Memory B cell (primary cell): Measurements from ENCODE around the gene LRRD1.
"Not testable (repeated sequence)": the region's sequence is repeated elsewhere in the genome, so short reads cannot be mapped to it uniquely, and the experiment has no call there.

ENCODE experiments used
- ATAC-seq: fragments of 150-1000 bp; cut with Tn5 transposase; 2 replicates; pipeline ENCODE4 v1.10.0; 2021; ENCODE audit warnings: low read depth, mild to moderate bottlenecking, moderate library complexity
- DNase-seq, 2 donors: peaks; one replicate each; pipeline ENCODE4 v3.0.0; 2022; ENCODE audit warnings: low spot score in 2 of 2
- H3K27ac Mint-ChIP-seq: one replicate; pipeline ENCODE4 v1.8.0; 2022; ENCODE audit warnings: mild to moderate bottlenecking, moderate library complexity, mixed read lengths
- H3K27me3 Mint-ChIP-seq: one replicate; pipeline ENCODE4 v1.8.0; 2022; ENCODE audit warnings: mixed read lengths
- H3K36me3 Mint-ChIP-seq: one replicate; pipeline ENCODE4 v1.8.0; 2022; ENCODE audit warnings: mild to moderate bottlenecking, mixed read lengths
- H3K4me1 Mint-ChIP-seq: one replicate; pipeline ENCODE4 v1.8.0; 2022; ENCODE audit warnings: mixed read lengths
- H3K4me3 Mint-ChIP-seq: one replicate; pipeline ENCODE4 v1.8.0; 2022; ENCODE audit warnings: mild to moderate bottlenecking, moderate library complexity, mixed read lengths
- H3K9me3 Mint-ChIP-seq: one replicate; pipeline ENCODE4 v1.8.0; 2022; ENCODE audit warnings: mixed read lengths

Gene LRRD1

DNA sequence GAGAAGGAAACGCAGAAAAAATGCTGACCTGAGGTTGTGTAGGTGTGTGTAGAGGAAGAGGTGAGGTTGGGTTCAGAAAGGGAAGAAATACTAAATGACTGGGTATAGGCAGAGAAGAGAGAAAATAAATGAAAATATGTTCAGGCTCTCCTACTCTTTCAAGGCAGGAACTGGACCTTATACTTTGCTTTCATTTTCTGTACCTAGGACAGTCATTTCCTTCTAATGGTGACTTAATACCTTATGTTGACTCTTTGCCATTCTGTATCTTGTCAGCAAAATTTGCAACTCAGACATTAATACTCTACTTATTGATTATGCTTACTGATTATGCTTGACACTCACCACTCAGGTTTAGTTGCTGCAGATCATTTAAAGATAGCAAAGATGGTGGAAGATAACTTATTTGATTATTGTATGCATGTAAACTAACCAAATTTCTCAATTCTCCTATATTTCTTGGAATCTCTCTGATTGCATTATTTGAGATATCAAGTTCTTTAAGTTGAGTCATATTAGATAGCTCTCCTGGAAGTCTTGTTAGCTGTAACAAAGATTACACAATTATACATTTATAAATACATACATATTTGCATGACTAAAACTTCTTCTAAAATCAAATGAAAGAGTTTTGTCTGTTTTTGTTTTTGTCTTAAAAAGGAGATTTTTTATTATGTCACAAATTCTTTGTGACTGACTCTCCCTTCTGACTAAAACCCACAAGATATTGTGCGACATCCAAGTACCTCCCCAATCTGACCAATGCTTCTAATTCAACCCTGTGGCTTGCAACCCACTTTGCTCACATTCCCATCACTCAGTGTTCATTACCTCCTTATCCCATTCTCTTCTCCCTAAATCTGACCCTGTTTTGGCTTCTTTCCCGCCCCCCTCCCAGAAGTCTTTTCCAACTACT is 20.0 kb downstream of the LRRD1 start:
- ATAC-seq (no peak), DNase-seq (no peak)
- Mint-ChIP-seq H3K4me3 (no peak overlapping the region), H3K4me1 (peaks cover 2% of the 10 kb centered on the region), H3K27ac (no peak overlapping the region), H3K9me3 (no peaks in the 10 kb centered on the region), H3K36me3 (no peaks in the 10 kb centered on the region), H3K27me3 (peaks cover 9% of the 10 kb centered on the region)

DNA sequence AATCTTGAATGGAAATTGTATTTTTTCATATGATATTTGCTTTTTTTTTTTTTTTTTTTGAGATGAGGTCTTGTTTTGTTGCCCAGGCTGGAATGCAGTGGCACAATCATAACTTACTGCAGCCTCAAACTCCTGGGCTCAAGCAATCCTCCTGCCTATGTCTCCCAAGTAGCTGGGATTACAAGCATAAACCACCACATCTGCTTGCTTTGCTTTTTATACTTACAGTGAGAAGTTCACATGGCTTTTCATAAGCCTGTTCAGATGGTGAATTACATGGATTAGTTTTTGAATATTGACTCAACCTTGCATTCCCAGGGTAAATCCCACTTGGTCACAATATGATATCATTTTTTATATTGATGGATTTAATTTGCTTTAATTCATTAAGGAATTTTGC is 22.0 kb downstream of the LRRD1 start:
- peaks cover 2% of the 10 kb centered on the region for H3K4me1 Mint-ChIP-seq

DNA sequence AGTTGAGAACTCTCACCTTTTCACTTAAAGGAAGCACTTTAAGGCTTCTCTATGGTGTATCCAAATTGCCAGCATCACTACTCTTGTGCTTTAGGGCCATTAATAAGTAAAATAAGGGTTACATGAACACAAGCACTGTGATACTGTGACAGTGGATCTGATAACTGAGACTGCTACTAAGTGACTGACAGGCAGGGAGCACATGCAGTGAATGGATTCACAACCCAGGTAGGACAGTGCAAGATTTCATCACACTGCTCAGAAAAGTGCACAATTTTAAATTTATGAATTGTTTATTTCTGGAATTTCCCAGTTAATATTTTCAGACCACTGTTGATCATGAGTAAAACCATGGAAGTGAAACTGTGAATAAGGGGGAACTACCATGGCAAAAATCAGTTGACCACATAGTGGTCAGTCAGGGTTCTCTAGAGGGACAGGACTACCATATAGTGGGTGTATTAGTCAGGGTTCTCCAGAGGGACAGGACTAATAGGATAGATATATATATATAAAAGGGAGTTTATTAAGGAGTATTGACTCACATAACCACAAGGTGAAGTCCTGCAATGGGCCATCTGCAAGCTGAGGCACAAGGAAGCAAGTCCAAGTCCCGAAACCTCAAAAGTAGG is 23.7 kb downstream of the LRRD1 start:
- Mint-ChIP-seq H3K4me1 (peaks cover 2% of the 10 kb centered on the region), H3K27me3 (peaks cover 6% of the 10 kb centered on the region), H3K4me3 (no peak overlapping the region), H3K9me3 (no peaks in the 10 kb centered on the region), H3K27ac (no peak overlapping the region), H3K36me3 (no peaks in the 10 kb centered on the region)
- DNase-seq = no peak
- ATAC-seq = no peak

More for the DNA sequence above, 22.0 kb downstream of the LRRD1 start:
- Mint-ChIP-seq H3K4me3 (no peak overlapping the region), H3K27ac (no peak overlapping the region), H3K36me3 (no peaks in the 10 kb centered on the region), H3K27me3 (peaks cover 9% of the 10 kb centered on the region), H3K9me3 (no peaks in the 10 kb centered on the region)
- ATAC-seq = no peak
- DNase-seq = no peak

DNA sequence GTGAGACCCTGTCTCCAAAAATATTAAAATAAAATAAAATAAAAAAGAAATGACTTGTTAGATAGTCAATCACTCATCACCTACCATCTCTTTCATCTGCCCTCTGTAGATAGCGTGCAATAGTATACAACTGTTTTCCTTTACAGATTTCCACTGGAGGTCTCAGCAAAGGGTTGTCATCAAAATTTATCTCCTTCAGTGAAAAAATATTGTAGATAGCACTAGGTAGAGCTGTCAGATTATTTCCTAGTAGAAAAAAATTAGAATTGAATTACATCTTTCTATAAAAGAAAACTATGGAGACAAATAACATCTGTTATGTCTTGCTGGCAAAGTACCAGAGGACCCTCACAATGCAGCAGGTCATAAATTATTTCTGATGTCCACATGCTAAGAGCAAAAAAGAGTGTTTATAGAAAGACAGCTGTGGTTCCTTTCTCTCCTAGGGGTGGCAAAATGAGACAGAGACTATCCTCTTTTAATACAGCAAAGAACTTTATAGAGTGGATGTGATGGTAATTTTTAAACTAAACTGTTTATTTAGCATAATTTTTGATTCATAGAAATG is 28.4 kb downstream of the LRRD1 start:
- Mint-ChIP-seq H3K36me3 (no peaks in the 10 kb centered on the region), H3K4me1 (no peaks in the 10 kb centered on the region), H3K27me3 (peaks cover 4% of the 10 kb centered on the region), H3K9me3 (no peaks in the 10 kb centered on the region), H3K27ac (no peak overlapping the region), H3K4me3 (no peak overlapping the region)
- DNase-seq = no peak
- ATAC-seq = no peak

DNA sequence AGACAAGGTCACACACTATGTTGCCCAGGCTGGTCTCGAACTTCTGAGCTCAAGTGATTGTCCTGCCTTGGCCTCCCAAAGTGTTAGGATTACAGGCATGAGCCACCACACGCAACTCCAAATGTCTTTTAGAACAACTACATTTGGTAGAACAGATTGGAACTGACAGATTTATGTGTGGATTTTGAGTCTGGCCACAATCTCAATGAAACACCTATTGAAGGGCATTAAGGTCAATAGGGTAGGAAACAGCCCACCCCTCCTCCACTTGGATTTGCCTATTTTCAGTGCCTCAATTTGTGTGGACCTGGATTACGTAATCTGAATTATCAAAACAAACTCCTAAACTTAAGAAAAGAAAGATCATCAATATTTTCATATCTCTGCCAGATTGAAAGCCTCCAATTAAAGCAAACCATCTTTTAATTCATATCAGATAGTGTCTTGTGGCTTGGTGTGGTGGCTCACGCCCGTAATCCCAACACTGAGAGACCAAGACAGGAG is 29.2 kb downstream of the LRRD1 start:
- ATAC-seq = no peak

DNA sequence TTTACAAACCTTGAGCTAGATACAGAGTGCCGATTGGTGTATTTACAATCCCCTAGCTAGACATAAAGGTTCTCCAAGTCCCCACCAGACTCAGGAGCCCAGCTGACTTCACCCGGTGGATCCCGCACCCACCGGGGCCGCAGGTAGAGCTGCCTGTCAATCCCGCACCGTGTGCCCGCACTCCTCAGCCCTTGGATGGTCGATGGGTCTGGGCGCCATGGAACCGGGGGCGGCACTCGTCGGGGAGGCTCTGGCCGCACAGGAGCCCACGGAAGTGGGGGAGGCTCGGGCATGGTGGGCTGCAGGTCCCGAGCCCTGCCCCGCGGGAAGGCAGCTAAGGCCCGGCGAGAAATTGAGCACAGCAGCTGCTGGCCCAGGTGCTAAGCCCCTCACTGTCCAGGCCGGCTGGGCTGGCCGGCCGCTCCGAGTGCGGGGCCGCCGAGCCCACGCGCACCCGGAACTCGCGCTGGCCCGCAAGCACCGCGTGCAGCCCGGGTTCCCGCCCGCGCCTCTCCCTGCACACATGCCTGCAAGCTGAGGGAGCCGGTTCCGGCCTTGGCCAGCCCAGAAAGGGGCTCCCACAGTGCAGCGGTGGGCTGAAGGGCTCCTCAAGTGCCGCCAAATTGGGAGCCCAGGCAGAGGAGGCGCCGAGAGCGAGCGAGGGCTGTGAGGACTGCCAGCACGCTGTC is 35.6 kb downstream of the LRRD1 start:
- not testable (repeated sequence) for H3K4me3 Mint-ChIP-seq, DNase-seq, H3K27me3 Mint-ChIP-seq, ATAC-seq, H3K4me1 Mint-ChIP-seq, H3K9me3 Mint-ChIP-seq, H3K36me3 Mint-ChIP-seq, H3K27ac Mint-ChIP-seq

More for the DNA sequence above, 29.2 kb downstream of the LRRD1 start:
- H3K27me3 Mint-ChIP-seq = peaks cover 2% of the 10 kb centered on the region
- H3K4me1 Mint-ChIP-seq = no peaks in the 10 kb centered on the region
- DNase-seq = no peak
- H3K36me3 Mint-ChIP-seq = no peaks in the 10 kb centered on the region
- no peaks in the 10 kb centered on the region for H3K9me3 Mint-ChIP-seq
- H3K4me3 Mint-ChIP-seq = no peak overlapping the region
- H3K27ac Mint-ChIP-seq = no peak overlapping the region

DNA sequence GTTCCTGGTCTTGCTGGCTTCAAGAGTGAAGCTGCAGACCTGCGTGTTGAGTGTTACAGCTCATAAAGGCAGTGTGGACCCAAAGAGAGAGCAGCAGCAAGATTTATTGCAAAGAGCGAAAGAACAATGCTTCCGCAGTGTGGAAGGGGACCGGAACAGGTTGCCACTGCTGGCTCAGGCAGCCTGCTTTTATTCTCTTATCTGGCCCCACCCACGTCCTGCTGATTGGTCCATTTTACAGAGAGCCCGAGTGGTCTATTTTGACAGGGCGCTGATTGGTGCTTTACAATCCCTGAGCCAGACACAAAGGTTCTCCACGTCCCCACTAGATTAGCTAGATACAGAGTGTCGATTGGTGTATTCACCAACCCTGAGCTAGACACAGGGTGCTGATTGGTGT is 36.2 kb downstream of the LRRD1 start:
- not testable (repeated sequence) for H3K27ac Mint-ChIP-seq, H3K36me3 Mint-ChIP-seq, H3K4me3 Mint-ChIP-seq, H3K27me3 Mint-ChIP-seq, H3K9me3 Mint-ChIP-seq, DNase-seq, ATAC-seq, H3K4me1 Mint-ChIP-seq

DNA sequence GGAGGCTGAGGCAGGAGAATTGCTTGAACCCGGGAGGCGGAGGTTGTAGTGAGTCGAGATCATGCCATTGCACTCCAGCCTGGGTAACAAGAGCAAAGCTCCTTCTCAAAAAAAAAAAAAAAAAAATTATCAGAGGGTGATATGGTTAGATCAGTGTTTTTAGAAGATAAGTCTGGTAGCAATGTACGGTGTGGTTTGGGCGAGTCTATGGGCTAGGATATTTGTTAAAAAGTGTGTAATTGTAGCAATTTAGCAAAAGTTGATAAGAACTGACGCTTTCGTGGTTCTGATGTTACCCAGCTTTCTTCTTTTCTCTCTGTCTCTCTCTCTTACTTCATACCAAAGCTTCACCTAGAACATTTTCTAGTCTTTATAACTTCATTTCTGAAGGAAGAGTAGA is 37.8 kb downstream of the LRRD1 start:
- no peak overlapping the region for H3K27ac Mint-ChIP-seq
- DNase-seq = no peak
- no peaks in the 10 kb centered on the region for H3K27me3 Mint-ChIP-seq
- no peak for ATAC-seq
- no peak overlapping the region for H3K4me3 Mint-ChIP-seq
- H3K9me3 Mint-ChIP-seq = no peaks in the 10 kb centered on the region
- H3K4me1 Mint-ChIP-seq = no peaks in the 10 kb centered on the region
- H3K36me3 Mint-ChIP-seq = no peaks in the 10 kb centered on the region

DNA sequence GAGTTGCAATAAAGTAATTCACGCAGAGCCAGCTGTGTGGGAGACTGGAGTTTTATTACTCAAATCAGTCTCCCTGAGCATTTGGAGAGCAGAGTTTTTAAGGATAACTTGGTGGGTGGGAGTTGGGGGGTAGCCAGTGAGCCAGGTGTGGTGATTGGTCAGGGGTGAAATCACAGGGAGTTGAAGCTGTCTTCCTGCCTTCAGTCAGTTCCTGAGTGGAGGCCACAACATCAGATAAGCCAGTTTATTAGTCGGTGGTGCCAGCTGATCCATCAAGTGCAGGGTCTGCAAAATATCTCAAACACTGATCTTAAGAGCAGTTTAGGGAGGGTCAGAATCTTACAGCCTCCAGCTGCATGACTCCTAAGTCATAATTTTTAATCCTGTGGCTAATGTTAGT is 41.4 kb downstream of the LRRD1 start:
- ATAC-seq (no peak), DNase-seq (no peak)
- no peak overlapping the region for H3K4me3 Mint-ChIP-seq
- H3K27me3 Mint-ChIP-seq = no peaks in the 10 kb centered on the region
- no peak overlapping the region for H3K27ac Mint-ChIP-seq
- no peaks in the 10 kb centered on the region for H3K9me3 Mint-ChIP-seq
- H3K36me3 Mint-ChIP-seq = no peaks in the 10 kb centered on the region
- H3K4me1 Mint-ChIP-seq = peaks cover 11% of the 10 kb centered on the region

DNA sequence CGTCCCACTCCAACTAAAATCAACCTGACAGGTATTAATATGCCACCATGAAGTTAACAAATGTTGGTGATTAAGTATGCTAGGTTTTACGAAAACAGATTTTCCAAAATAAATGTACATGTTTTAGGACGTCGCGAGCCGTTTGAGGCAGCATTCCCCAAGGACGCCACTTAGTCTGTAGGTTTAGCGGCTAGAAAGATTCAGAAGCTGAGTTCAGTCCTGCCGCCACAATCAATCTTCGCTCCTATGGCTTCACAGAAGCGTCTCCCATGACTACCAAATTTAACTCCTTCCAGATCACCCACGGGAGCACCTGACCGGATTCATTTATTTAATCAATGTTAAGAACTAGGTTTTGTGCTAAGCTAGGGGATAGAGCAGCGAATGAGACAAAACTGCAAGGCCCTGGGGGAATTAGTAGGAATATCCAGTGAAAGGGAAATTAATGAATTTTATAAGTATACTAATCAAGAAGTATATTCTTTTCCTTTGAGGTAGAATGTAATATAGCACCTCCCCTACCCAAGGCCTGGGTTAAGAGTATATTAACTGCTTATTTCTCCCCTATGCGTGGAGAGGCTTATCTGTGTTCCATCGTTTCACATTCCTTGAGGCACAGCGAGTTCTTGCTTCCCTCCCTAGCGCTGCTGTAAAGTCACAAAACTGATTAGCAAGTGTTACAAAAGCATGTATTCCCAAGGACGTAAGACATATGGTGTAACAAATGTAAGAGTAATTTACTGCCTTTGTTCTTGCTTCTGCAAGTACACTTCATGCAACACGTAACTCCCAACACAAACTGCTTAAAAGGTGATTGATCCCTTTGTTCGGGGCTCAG is 43.7 kb downstream of the LRRD1 start:
- DNase-seq = no peak
- Mint-ChIP-seq H3K9me3 (no peaks in the 10 kb centered on the region), H3K27me3 (no peaks in the 10 kb centered on the region), H3K27ac (peak overlapping the region; percentile 99), H3K36me3 (peaks cover 6% of the 10 kb centered on the region), H3K4me1 (peaks cover 23% of the 10 kb centered on the region), H3K4me3 (peak overlapping the region; percentile 95)
- ATAC-seq = no peak

DNA sequence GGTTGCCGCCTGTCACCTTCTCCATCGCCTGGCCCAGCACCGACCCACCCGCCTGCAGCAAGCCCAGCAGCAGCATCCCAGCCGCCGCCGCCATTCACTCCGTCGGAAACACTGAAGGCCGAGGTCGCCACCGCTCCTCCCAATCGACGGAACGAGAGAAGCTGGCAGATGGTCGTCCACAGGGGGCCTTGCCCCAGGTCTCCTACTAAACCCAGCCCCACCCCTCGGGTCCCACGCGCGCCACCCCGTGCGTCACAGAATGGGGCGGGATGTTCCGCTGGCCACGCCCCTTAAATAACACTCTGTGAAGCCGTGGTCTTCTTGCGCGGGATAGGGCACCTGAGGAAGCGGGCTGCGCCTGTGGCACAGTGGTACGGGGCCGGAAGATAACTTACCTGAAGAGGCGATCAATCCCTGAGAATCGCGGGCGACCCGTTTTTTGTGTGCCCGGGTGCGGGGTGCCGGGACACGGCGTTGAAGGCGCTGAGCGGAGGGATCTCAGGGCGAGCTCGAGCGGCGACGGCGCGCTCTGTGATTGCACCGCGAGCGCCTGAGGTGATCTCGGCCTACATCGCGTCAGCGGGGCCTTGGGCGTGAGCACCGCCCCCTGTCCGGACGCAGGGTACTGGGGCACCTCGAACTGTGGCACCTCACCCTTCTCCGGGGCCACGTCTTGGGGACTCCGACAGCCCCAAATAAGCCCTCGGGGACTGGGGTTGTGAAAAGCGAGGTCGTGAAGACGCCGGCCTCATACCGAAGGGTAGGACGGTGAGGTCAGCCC is 44.5 kb downstream of the LRRD1 start, which contains the start of gene CYP51A1:
TSS of gene CYP51A1 (minus strand) at position 207 of the 781 bp plus-strand sequence. CDS start at position 94, 113 bp downstream.
- peak; percentile 97 to 99 for DNase-seq
- peak within 1 kb of the TSS; percentile 99 for H3K27ac Mint-ChIP-seq
- peak; percentile 81 for ATAC-seq
- H3K9me3 Mint-ChIP-seq = no peaks in the 10 kb centered on the region
- peaks cover 10% of the 10 kb centered on the region for H3K36me3 Mint-ChIP-seq
- H3K27me3 Mint-ChIP-seq = no peaks in the 10 kb centered on the region
- H3K4me3 Mint-ChIP-seq = peak within 1 kb of the TSS; percentile 95
- peaks cover 26% of the 10 kb centered on the region for H3K4me1 Mint-ChIP-seq

DNA sequence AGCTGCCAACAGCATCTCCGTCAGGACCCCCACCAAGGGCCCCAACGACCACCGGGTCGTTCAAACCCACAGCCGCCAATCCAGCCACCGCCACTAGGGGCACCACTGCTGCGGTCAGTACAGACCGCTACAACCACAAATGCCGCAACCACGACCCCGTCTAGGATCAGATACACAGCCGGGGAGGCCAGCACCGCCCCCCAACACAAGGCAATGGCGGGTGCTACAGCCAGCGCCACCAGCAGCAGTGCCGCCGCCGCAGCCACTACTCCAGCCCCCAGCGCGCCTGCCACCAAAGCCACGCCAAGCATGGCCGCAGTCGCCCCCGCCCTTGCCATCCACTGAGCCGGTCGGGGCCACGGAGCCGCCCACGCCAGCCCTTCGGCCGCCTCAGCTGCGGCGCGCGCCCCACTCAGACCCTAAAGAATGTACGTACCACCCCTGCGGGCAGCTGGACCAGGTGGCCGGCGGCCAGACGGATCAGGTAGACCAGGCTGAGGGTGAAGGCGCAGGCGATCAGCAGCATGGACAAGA is 45.1 kb downstream of the LRRD1 start:
- H3K4me1 Mint-ChIP-seq = peaks cover 26% of the 10 kb centered on the region
- peak overlapping the region; percentile 99 for H3K27ac Mint-ChIP-seq
- peaks cover 10% of the 10 kb centered on the region for H3K36me3 Mint-ChIP-seq
- DNase-seq = peak; percentile 59 to 77
- peak overlapping the region; percentile 95 for H3K4me3 Mint-ChIP-seq
- ATAC-seq = peak; percentile 47
- no peaks in the 10 kb centered on the region for H3K27me3 Mint-ChIP-seq
- no peaks in the 10 kb centered on the region for H3K9me3 Mint-ChIP-seq
